Karpas-422 (cell line): ENCODE data around the gene TMCO4. TPM values are rescaled to one million over a fixed set of nuclear protein-coding genes. Genes with fewer than 3 reads are reported as not detected.
A peak's percentile ranks its signal among the peaks of the same experiment; 100 is the strongest.

ENCODE experiments used
- DNase-seq: peaks from one replicate; pipeline ENCODE4 v3.0.0-alpha.2; 2015
- H2AFZ ChIP-seq: fragments of 200-600 bp; sonication (generic); 2 replicates; pipeline ENCODE4 v1.6.1; 2014; ENCODE audit warnings: antibody characterized with exemption, low read length, mixed read lengths
- H3K27ac ChIP-seq: fragments of 200-600 bp; sonication (generic); 2 replicates; pipeline ENCODE4 v1.5.1; 2014; ENCODE audit warnings: mild to moderate bottlenecking, low read length, moderate library complexity
- H3K27me3 ChIP-seq: fragments of 200-600 bp; sonication (generic); 2 replicates; pipeline ENCODE4 v1.6.1; 2014; ENCODE audit warnings: low read length, mixed read lengths
- H3K36me3 ChIP-seq: fragments of 200-600 bp; sonication (generic); 2 replicates; pipeline ENCODE4 v1.6.1; 2014; ENCODE audit warnings: low read length, mixed read lengths; ENCODE audit not compliant: insufficient read depth
- H3K4me1 ChIP-seq: fragments of 200-600 bp; sonication (generic); 2 replicates; pipeline ENCODE4 v1.6.1; 2014; ENCODE audit warnings: mild to moderate bottlenecking, low read length, mixed read lengths
- H3K4me2 ChIP-seq: fragments of 200-600 bp; sonication (generic); 2 replicates; pipeline ENCODE4 v1.6.1; 2014; ENCODE audit warnings: low read length, low read depth, mild to moderate bottlenecking; ENCODE audit not compliant: poor library complexity, severe bottlenecking
- H3K4me3 ChIP-seq: fragments of 200-600 bp; sonication (generic); 2 replicates; pipeline ENCODE4 v1.5.1; 2014; ENCODE audit warnings: mild to moderate bottlenecking, antibody characterized with exemption, low read length, mixed read lengths
- H3K79me2 ChIP-seq: fragments of 200-600 bp; sonication (generic); 2 replicates; pipeline ENCODE4 v1.6.1; 2014; ENCODE audit warnings: mild to moderate bottlenecking, low read length, mixed read lengths
- H3K9ac ChIP-seq: fragments of 200-600 bp; sonication (generic); 2 replicates; pipeline ENCODE4 v1.6.0; 2014; ENCODE audit warnings: low read length
- H3K9me2 ChIP-seq: fragments of 200-600 bp; sonication (generic), shearing (Covaris generic); replicated peaks from 2 replicates; pipeline ENCODE4 v1.6.0; 2014; ENCODE audit warnings: mild to moderate bottlenecking, low read length, moderate library complexity; ENCODE audit not compliant: insufficient read depth
- H3K9me3 ChIP-seq: fragments of 300-700, 200-600 bp; sonication (generic); 2 replicates; pipeline ENCODE4 v1.6.1; 2014; ENCODE audit warnings: low read length, mixed read lengths
- H4K20me1 ChIP-seq: fragments of 200-600 bp; sonication (generic); 2 replicates; pipeline ENCODE4 v1.6.1; 2014; ENCODE audit warnings: mild to moderate bottlenecking, antibody characterized with exemption, low read length, low read depth; ENCODE audit not compliant: insufficient read depth
- total RNA-seq: library from RNA; depleted of rRNA; stranded (reverse); fragments of >200 nt; shearing (Covaris generic); gene quantifications from 2 replicates; pipeline ENCODE4 v1.2.3, GENCODE V29; 2014; ENCODE audit warnings: low replicate concordance

Gene TMCO4
- total RNA-seq, 1 experiment from 2014 or later, result 9.9 TPM

DNA sequence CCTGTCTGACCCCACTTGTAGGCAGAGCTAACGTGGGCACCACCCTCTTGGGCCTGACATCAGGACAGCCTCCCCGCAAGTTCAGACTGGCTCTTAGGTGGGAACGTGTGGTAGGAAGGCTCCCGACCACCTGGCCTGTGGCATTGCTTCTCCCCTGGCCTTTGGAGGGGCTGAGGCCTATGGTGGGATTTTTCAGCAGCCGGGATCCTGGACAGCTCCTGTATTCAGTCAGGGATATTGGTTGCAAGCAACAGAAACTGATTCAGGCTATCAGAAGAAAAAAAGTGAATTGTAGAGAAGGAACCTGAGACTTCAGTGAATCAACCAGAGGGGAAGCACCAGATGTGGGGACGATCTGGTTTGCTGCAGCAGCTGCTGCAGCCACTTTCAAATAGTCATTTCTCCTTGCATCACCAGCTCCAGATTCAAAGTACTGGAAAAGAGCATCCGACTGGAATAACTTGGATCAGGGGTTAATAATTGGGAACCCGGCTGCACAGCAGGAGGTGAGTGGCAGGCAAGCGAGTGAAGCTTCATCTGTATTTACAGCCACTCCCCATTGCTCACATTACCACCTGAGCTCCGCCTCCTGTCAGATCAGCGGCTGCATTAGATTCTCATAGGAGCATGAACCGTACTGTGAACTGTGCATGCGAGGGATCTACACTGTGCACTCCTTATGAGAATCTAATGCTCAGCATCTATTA lies 9.5 kb upstream of the TMCO4 start:
- H2AFZ ChIP-seq, result no peak overlapping the region
- no peaks in the 10 kb centered on the region for H3K27me3 ChIP-seq
- H3K4me1 ChIP-seq, result no peaks in the 10 kb centered on the region
- H3K9ac ChIP-seq, result no peak overlapping the region
- H4K20me1 ChIP-seq, result no peaks in the 10 kb centered on the region
- H3K9me2 ChIP-seq, result no peaks in the 10 kb centered on the region
- no peaks in the 10 kb centered on the region for H3K9me3 ChIP-seq
- no peaks in the 10 kb centered on the region for H3K79me2 ChIP-seq
- H3K4me3 ChIP-seq, result no peak overlapping the region
- H3K36me3 ChIP-seq, result no peaks in the 10 kb centered on the region
- no peak overlapping the region for H3K27ac ChIP-seq
- H3K4me2 ChIP-seq, result no peak overlapping the region
- no peak for DNase-seq

- DNase-seq, result no peak
- Histone ChIP-seq H3K9ac (no peak overlapping the region), H3K36me3 (no peaks in the 10 kb centered on the region), H4K20me1 (no peaks in the 10 kb centered on the region), H3K27ac (no peak overlapping the region), H3K9me2 (no peaks in the 10 kb centered on the region), H2AFZ (no peak overlapping the region), H3K27me3 (no peaks in the 10 kb centered on the region), H3K79me2 (no peaks in the 10 kb centered on the region), H3K4me2 (no peak overlapping the region), H3K4me1 (no peaks in the 10 kb centered on the region), H3K9me3 (no peaks in the 10 kb centered on the region), H3K4me3 (no peak overlapping the region)
Measured at GRCh38 chr1:19808351-19808750, 8.6 kb upstream of the TMCO4 start.

GRCh38 chr1:19804831-19805251 lies 5.1 kb upstream of the TMCO4 start:
- DNase-seq, result no peak
- Histone ChIP-seq H3K27me3 (no peaks in the 10 kb centered on the region), H2AFZ (no peak overlapping the region), H3K4me3 (no peak overlapping the region), H3K36me3 (no peaks in the 10 kb centered on the region), H3K79me2 (no peaks in the 10 kb centered on the region), H4K20me1 (no peaks in the 10 kb centered on the region), H3K4me2 (no peak overlapping the region), H3K27ac (no peak overlapping the region), H3K4me1 (peaks cover 7% of the 10 kb centered on the region), H3K9ac (no peak overlapping the region), H3K9me2 (no peaks in the 10 kb centered on the region), H3K9me3 (no peaks in the 10 kb centered on the region)

DNA sequence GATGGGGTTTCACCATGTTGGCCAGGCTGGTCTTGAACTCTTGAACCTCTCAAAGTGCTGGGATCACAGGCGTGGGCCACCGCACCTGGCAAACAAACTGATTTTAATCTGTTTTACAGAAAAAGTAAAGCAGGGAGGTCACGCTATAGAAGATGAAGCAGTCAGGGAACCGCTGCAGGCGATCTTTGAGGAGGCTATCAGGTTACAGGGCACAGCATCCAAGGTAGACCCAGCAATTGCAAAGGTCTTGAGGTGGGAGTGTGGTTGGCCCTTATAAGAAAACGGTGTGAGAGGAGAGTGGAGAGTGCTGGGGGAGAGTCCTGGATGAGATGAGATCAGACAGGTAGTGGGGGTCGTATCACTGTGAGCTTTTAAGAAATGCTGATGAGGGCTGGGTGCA lies 2.6 kb upstream of the TMCO4 start:
- no peak overlapping the region for H3K9ac ChIP-seq
- H2AFZ ChIP-seq, result no peak overlapping the region
- no peak overlapping the region for H3K4me2 ChIP-seq
- H4K20me1 ChIP-seq, result no peaks in the 10 kb centered on the region
- no peaks in the 10 kb centered on the region for H3K9me2 ChIP-seq
- H3K36me3 ChIP-seq, result no peaks in the 10 kb centered on the region
- H3K4me3 ChIP-seq, result no peak overlapping the region
- no peak overlapping the region for H3K27ac ChIP-seq
- H3K9me3 ChIP-seq, result no peaks in the 10 kb centered on the region
- no peak for DNase-seq
- H3K79me2 ChIP-seq, result peaks cover 6% of the 10 kb centered on the region
- H3K4me1 ChIP-seq, result peaks cover 18% of the 10 kb centered on the region
- no peaks in the 10 kb centered on the region for H3K27me3 ChIP-seq

- Histone ChIP-seq H3K4me2 (peak overlapping the region; percentile 75), H3K4me1 (peaks cover 18% of the 10 kb centered on the region), H2AFZ (peak overlapping the region; percentile 99), H3K4me3 (peak overlapping the region; percentile 69), H3K9me3 (no peaks in the 10 kb centered on the region), H3K36me3 (no peaks in the 10 kb centered on the region), H3K9me2 (no peaks in the 10 kb centered on the region), H3K79me2 (peaks cover 6% of the 10 kb centered on the region), H4K20me1 (no peaks in the 10 kb centered on the region), H3K9ac (peak overlapping the region; percentile 75), H3K27me3 (no peaks in the 10 kb centered on the region), H3K27ac (0 out of 2 replicates have a peak overlapping the region, but pooled peaks have one; percentile 47)
- peak; percentile 78 for DNase-seq
Measured at GRCh38 chr1:19800076-19800804, 524 bp upstream of the TMCO4 start.

DNA sequence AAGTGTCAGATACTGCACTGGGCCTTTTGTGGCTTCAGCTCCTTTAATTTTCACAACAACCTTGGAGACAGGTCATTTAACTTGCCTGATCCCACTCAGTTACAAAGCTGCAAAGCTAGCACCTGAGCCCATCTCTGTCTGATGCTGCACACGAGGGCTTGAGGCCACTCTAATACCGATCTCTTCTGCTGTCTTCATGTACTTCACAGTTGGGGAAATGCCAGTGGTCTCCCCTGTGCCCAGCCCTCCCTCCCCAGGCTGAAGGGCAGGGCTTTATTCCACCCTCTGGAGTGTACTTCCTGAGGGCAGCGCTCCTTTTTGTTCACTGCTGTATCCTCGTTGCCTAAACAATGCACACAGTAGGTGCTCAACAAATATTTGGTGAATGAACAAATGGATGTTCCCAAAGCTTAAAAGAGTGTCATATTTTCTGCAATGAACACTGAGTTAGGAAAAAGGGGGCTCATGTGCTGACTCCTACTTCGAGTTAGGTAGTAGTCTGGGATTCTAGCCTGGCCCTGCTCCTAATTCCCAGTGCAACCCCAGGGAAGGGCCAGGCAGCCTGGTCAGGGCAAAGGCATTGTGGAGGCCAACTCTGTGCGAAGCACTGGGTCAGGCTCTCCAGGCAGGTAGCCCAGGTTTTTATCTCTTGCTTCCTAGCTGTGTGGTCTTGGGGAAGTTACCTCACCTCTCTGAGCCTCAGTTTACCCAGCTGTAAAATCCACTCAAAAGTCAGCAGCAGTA lies 1.1 kb downstream of the TMCO4 start:
- Histone ChIP-seq H3K9ac (peak overlapping the region; percentile 75), H3K4me3 (peak overlapping the region; percentile 69), H3K4me1 (peaks cover 18% of the 10 kb centered on the region), H4K20me1 (no peaks in the 10 kb centered on the region), H3K4me2 (peak overlapping the region; percentile 75), H3K9me3 (no peaks in the 10 kb centered on the region), H3K27me3 (no peaks in the 10 kb centered on the region), H3K27ac (peak overlapping the region; percentile 39; the same call in 1 of the 2 replicates), H2AFZ (peak overlapping the region; percentile 80), H3K9me2 (no peaks in the 10 kb centered on the region), H3K36me3 (no peaks in the 10 kb centered on the region), H3K79me2 (peaks cover 6% of the 10 kb centered on the region)
- no peak for DNase-seq

- H3K36me3 ChIP-seq, result no peaks in the 10 kb centered on the region
- no peak overlapping the region for H3K27ac ChIP-seq
- no peaks in the 10 kb centered on the region for H3K9me2 ChIP-seq
- no peak overlapping the region for H3K4me3 ChIP-seq
- DNase-seq, result no peak
- no peaks in the 10 kb centered on the region for H3K27me3 ChIP-seq
- H3K9ac ChIP-seq, result no peak overlapping the region
- peaks cover 6% of the 10 kb centered on the region for H3K79me2 ChIP-seq
- H3K4me1 ChIP-seq, result peaks cover 18% of the 10 kb centered on the region
- no peak overlapping the region for H2AFZ ChIP-seq
- no peaks in the 10 kb centered on the region for H3K9me3 ChIP-seq
- no peaks in the 10 kb centered on the region for H4K20me1 ChIP-seq
- H3K4me2 ChIP-seq, result no peak overlapping the region
Measured at GRCh38 chr1:19797827-19798226, 1.9 kb downstream of the TMCO4 start.

GRCh38 chr1:19794583-19794982 lies 5.1 kb downstream of the TMCO4 start:
- Histone ChIP-seq H3K9me3 (no peaks in the 10 kb centered on the region), H2AFZ (no peak overlapping the region), H3K79me2 (peaks cover 6% of the 10 kb centered on the region), H3K4me2 (no peak overlapping the region), H3K4me1 (peaks cover 18% of the 10 kb centered on the region), H3K27ac (no peak overlapping the region), H3K9me2 (no peaks in the 10 kb centered on the region), H3K4me3 (no peak overlapping the region), H4K20me1 (no peaks in the 10 kb centered on the region), H3K36me3 (no peaks in the 10 kb centered on the region), H3K9ac (no peak overlapping the region), H3K27me3 (no peaks in the 10 kb centered on the region)
- DNase-seq, result no peak
